ENCODE results near the gene WDR1.

WDR1 gene

GRCh38 chr4:10160281-10160856 is 43.8 kb upstream of the WDR1 start:
- peak; percentile 35 for TF ChIP-seq CTCF (IDR thresholded peaks at IDR 0.05; ENCODE audit: low read depth, low read length)
- no peak for DNase-seq (ENCODE audit: extremely low read depth, low read depth)

DNA sequence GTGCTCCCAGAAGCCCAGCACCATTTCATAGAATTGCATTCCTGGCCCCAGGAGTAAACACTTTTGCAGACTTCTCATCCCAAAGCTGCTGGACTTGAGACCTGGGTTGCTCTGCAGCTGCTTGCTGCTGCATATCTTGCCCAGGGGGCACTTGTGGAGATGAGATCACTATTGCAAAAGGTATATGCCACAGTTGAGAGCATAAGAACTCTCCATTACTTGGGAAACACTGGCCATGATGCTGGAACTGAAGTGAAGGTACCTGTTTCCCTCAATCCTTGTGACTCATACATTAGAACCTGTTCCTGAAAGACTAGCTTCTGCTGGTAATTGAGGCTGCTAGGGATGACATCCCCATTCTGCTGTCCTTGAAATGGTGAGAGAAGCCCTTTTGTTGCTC is 43.1 kb upstream of the WDR1 start:
- TF ChIP-seq CTCF (IDR thresholded peaks at IDR 0.05; ENCODE audit: low read depth, low read length) = no peak
- DNase-seq (ENCODE audit: extremely low read depth, low read depth) = no peak

GRCh38 chr4:10158333-10158942 is 41.8 kb upstream of the WDR1 start:
- DNase-seq (ENCODE audit: extremely low read depth, low read depth) = no peak
- no peak for TF ChIP-seq CTCF (IDR thresholded peaks at IDR 0.05; ENCODE audit: low read depth, low read length)

GRCh38 chr4:10157478-10158332 is 41.1 kb upstream of the WDR1 start:
- peak; percentile 90 for TF ChIP-seq CTCF (IDR thresholded peaks at IDR 0.05; ENCODE audit: low read depth, low read length)
- DNase-seq (ENCODE audit: extremely low read depth, low read depth) = peak; percentile 48

GRCh38 chr4:10154241-10154640 is 37.6 kb upstream of the WDR1 start:
- no peak for TF ChIP-seq CTCF (IDR thresholded peaks at IDR 0.05; ENCODE audit: low read depth, low read length)
- DNase-seq (ENCODE audit: extremely low read depth, low read depth) = no peak

GRCh38 chr4:10153161-10153560 is 36.6 kb upstream of the WDR1 start:
- TF ChIP-seq CTCF (IDR thresholded peaks at IDR 0.05; ENCODE audit: low read depth, low read length) = no peak
- no peak for DNase-seq (ENCODE audit: extremely low read depth, low read depth)

DNA sequence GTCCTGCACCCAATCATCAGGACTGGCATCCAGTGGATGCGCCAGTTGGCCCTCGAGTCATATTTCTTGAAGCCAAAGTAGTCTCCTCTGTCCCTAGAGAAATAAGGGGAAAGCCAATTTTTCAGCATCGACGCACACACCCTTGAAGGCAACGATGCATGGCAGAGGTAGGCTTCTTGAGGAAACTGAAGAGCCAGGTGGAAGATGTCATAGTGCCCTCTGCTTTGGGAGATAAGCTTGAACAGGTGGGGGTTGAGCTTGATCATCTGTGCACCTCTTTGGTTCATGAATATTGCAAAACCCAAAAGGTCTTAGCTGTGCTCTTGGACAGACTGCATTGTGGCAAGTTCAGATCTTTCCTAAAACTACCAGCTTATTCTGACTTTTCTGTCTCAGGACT is 34.6 kb upstream of the WDR1 start:
- DNase-seq (ENCODE audit: extremely low read depth, low read depth) = no peak
- no peak for TF ChIP-seq CTCF (IDR thresholded peaks at IDR 0.05; ENCODE audit: low read depth, low read length)
